K562 (cell line): ENCODE results near the gene TBXAS1. TPM values are rescaled to one million over a fixed set of nuclear protein-coding genes. Genes with fewer than 3 reads are reported as not detected.

Experiments used
- ATAC-seq: fragments of 200-7000 bp; cut with Tn5 transposase; 3 replicates; pipeline ENCODE4 v1.9.1; 2020; ENCODE audit warnings: moderate library complexity
- BruUV-seq: library from RNA; stranded (reverse); fragments of 400-500 nt; replicated peaks from 2 replicates; lab custom pipeline; 2021; lab: Mats Ljungman, UMichigan
- CTCF ChIA-PET: fragments of 300-600 bp; formaldehyde crosslinking; extraction: SDS; loops from one replicate; lab custom pipeline; 2021; ENCODE audit warnings: low intra/inter-chr PET ratio; lab: Yijun Ruan, JAX
- POLR2A ChIA-PET: fragments of 300-600, 350-650 bp; sonication (Branson Sonifier 250); formaldehyde crosslinking; extraction: SDS; loops from one replicate; lab custom pipeline; 2021; ENCODE audit warnings: antibody characterized with exemption, inconsistent platforms; lab: Yijun Ruan, JAX
- DNase-seq, 4 experiments: peaks; one replicate each; pipeline versions ENCODE4 v3.0.0 to v3.0.0-alpha.2; 2011 to 2018; ENCODE audit warnings: low spot score in 3 of 4, mixed read lengths in 3 of 4; ENCODE audit errors: extremely low read depth in 1 of 4
- FAIRE-seq: peaks from 2 replicates; lab custom pipeline; 2011; peaks lifted over from hg19 to GRCh38; lab: Jason Lieb, UNC
- H2AFZ ChIP-seq: 2 replicates; pipeline ENCODE4 v1.6.0; 2011; ENCODE audit warnings: low read depth, low read length, control low read depth, inconsistent platforms
- H3K27ac ChIP-seq: fragments of 200-600 bp; 3 replicates; pipeline ENCODE4 v1.8.0; 2011; ENCODE audit warnings: low read depth, mild to moderate bottlenecking, control low read depth, inconsistent platforms, low read length, moderate library complexity, mixed read lengths; ENCODE audit errors: extremely low read depth
- H3K27me3 ChIP-seq, 2 experiments: fragments of 300-600 bp in 1 of 2; 2 replicates in 1 of 2; 3 replicates in 1 of 2; pipeline versions ENCODE4 v1.6.0 to v1.8.0; 2011; ENCODE audit warnings: inconsistent platforms in 2 of 2, low read length in 2 of 2, mild to moderate bottlenecking in 1 of 2, mixed read lengths in 1 of 2, moderate library complexity in 1 of 2; ENCODE audit not compliant: control insufficient read depth in 2 of 2, insufficient read depth in 2 of 2
- H3K36me3 ChIP-seq: fragments of 300-600 bp; 3 replicates; pipeline ENCODE4 v1.8.0; 2011; ENCODE audit warnings: mild to moderate bottlenecking, low read length, inconsistent platforms; ENCODE audit not compliant: control insufficient read depth, insufficient read depth
- H3K4me1 ChIP-seq, 2 experiments: fragments of 200-600 bp in 1 of 2; replicated peaks in 1 of 2; 2 replicates in 1 of 2; 3 replicates in 1 of 2; pipeline versions ENCODE4 v1.5.1 to v1.8.0; 2011; ENCODE audit warnings: inconsistent platforms in 2 of 2, low read length in 2 of 2, mild to moderate bottlenecking in 1 of 2, mixed read lengths in 1 of 2, moderate library complexity in 1 of 2; ENCODE audit not compliant: control insufficient read depth in 2 of 2, insufficient read depth in 2 of 2
- H3K4me2 ChIP-seq: 2 replicates; pipeline ENCODE4 v1.6.1; 2011; ENCODE audit warnings: low read length, control low read depth, inconsistent platforms, mixed read lengths; ENCODE audit not compliant: insufficient read depth
- H3K4me3 ChIP-seq: fragments of 200-600 bp; sonication (generic), shearing (Covaris generic); 2 replicates; pipeline ENCODE4 v1.5.1; 2016; ENCODE audit warnings: control low read depth, inconsistent platforms
- H3K79me2 ChIP-seq: fragments of 200-600 bp; 3 replicates; pipeline ENCODE4 v1.8.0; 2011; ENCODE audit warnings: low read length, inconsistent platforms; ENCODE audit not compliant: control insufficient read depth, insufficient read depth
- H3K9ac ChIP-seq, 2 experiments: 2 replicates each; pipeline versions ENCODE4 v1.6.0 to v1.6.1; 2011; ENCODE audit warnings: low read depth in 2 of 2, low read length in 2 of 2, control low read depth in 1 of 2, inconsistent platforms in 1 of 2, mild to moderate bottlenecking in 1 of 2, mixed read lengths in 1 of 2; ENCODE audit not compliant: insufficient read depth in 1 of 2
- H3K9me1 ChIP-seq: one replicate; pipeline ENCODE4 v1.6.0; 2011; ENCODE audit warnings: inconsistent platforms, mild to moderate bottlenecking, low read length, moderate library complexity; ENCODE audit not compliant: control insufficient read depth, insufficient read depth
- H3K9me3 ChIP-seq: replicated peaks from 2 replicates; pipeline ENCODE4 v1.5.1; 2011; ENCODE audit warnings: low read depth, low read length, inconsistent platforms; ENCODE audit not compliant: control insufficient read depth, insufficient read depth
- H4K20me1 ChIP-seq: replicated peaks from 2 replicates; pipeline ENCODE4 v1.6.1; 2011; ENCODE audit warnings: low read length, inconsistent platforms, mixed read lengths; ENCODE audit not compliant: control insufficient read depth, insufficient read depth
- CEBPZ ChIP-seq: fragments of 150-350 bp; IDR thresholded peaks from 2 replicates; pipeline ENCODE4 v1.6.1; 2014; ENCODE audit warnings: low read depth, mild to moderate bottlenecking, low read length, borderline replicate concordance
- ELK1 ChIP-seq: sonication (generic); formaldehyde crosslinking; IDR thresholded peaks from 2 replicates; pipeline ENCODE4 v1.8.1; 2022; ENCODE audit warnings: missing genetic modification reagents
- KDM5B ChIP-seq: fragments of 200-600 bp; sonication (generic); IDR thresholded peaks from 2 replicates; pipeline ENCODE4 v1.6.1; 2012; ENCODE audit warnings: low read depth, mild to moderate bottlenecking, moderate library complexity, low read length, control low read depth, inconsistent platforms; ENCODE audit not compliant: insufficient replicate concordance
- MED1 ChIP-seq: sonication (generic); formaldehyde crosslinking; IDR thresholded peaks from 2 replicates; pipeline ENCODE4 v1.8.1; 2023; ENCODE audit warnings: missing genetic modification reagents, borderline replicate concordance
- SMARCB1 ChIP-seq: IDR thresholded peaks from 2 replicates; pipeline ENCODE4 v1.6.1; 2011; ENCODE audit warnings: improper control_type of control experiment, low read depth; ENCODE audit not compliant: insufficient read length
- YY1 ChIP-seq, 3 experiments: IDR thresholded peaks; 2 replicates each; pipeline ENCODE4 v1.6.1; 2011; ENCODE audit warnings: low read length in 2 of 3, mild to moderate bottlenecking in 2 of 3, moderate library complexity in 2 of 3, borderline replicate concordance in 1 of 3, control low read depth in 1 of 3, low read depth in 1 of 3; ENCODE audit not compliant: insufficient read depth in 3 of 3, insufficient replicate concordance in 2 of 3, control insufficient read depth in 1 of 3, insufficient read length in 1 of 3; ENCODE audit errors: extremely low read depth in 1 of 3
- ZNF354B ChIP-seq: fragments of 250-450 bp; sonication (Bioruptor Pico); IDR thresholded peaks from 2 replicates; pipeline ENCODE4 v1.4.0; 2020
- WGBS: fragments of 100-300 bp; shearing (Covaris generic); methylation state at CpG from one replicate; pipeline ENCODE4 v1.1.6; 2016; ENCODE audit warnings: low coverage, mixed read lengths; ENCODE audit not compliant: insufficient coverage; ENCODE audit errors: missing lambda C conversion rate; 5-methylcytosine and 5-hydroxymethylcytosine counted together
- in situ Hi-C: fragments of 300-500 bp; cut with MboI; formaldehyde crosslinking; loops from 4 replicates; pipeline ENCODE4 v1.15.0; 2018; ENCODE audit warnings: inconsistent platforms, mixed read lengths
- intact Hi-C: fragments of 100-400 bp; cut with micrococcal nuclease; formaldehyde crosslinking; loops from 2 replicates; pipeline ENCODE4 v1.14.2; 2022
- polyA plus RNA-seq, 8 experiments: library from polyadenylated mRNA; depleted of rRNA in 4 of 8; stranded (reverse) in 5 of 8; unstranded in 3 of 8; fragments of >200 nt; fragmentation: Nextera tagmentation in 2 of 8; fragmentation: Illumina TruSeq in 1 of 8; extraction: Ambion mirVana in 2 of 8; extraction: Trizol in 1 of 8; gene quantifications; 2 replicates each; pipeline versions ENCODE4 v1.2.1 to v1.2.3, GENCODE V29; 2011 to 2014; ENCODE audit warnings: inconsistent platforms in 1 of 8, missing spikeins in 1 of 8
- total RNA-seq, 7 experiments: library from RNA; depleted of rRNA in 6 of 7; stranded (reverse); fragments of >200 nt in 6 of 7; fragmentation: Illumina TruSeq in 2 of 7; extraction: Trizol in 2 of 7; gene quantifications; 2 replicates each; pipeline versions ENCODE4 v1.2.1 to v1.2.3, GENCODE V29; 2011 to 2021; ENCODE audit warnings: low replicate concordance in 1 of 7

TBXAS1 gene
- total and polyA plus RNA-seq, 9 of the 15 experiments (the other 6 are each of a cell fraction or from before 2014, with no cell fraction given) = 1.1 to 8.3 (median 1.9) TPM

- Histone ChIP-seq H3K27ac (no peak overlapping the region), H3K36me3 (no peaks in the 10 kb centered on the region), H3K4me2 (no peak overlapping the region), H4K20me1 (no peaks in the 10 kb centered on the region), H2AFZ (no peak overlapping the region), H3K27me3 (no peaks in the 10 kb centered on the region), H3K4me3 (no peak overlapping the region), H3K9me1 (no peaks in the 10 kb centered on the region), H3K4me1 (peaks cover 0 to 4% of the 10 kb centered on the region in 2 experiments; a peak in 4 of 5 replicates), H3K79me2 (no peaks in the 10 kb centered on the region), H3K9me3 (no peaks in the 10 kb centered on the region), H3K9ac (no peak overlapping the region)
- ChIA-PET CTCF (no interaction called here), POLR2A (no interaction called here)
- in situ Hi-C loops (no loop called here), intact Hi-C loops (no loop called here)
- BruUV-seq = no TSS peak
- FAIRE-seq (no peak), ATAC-seq (no peak), DNase-seq (no peak)
- no peak for TF ChIP-seq CEBPZ
- no peak for TF ChIP-seq ELK1 (CRISPR knock-in tag)
- TF ChIP-seq YY1 (IDR thresholded peaks at IDR 0.05; ENCODE audit: borderline replicate concordance in 1 of 3, control insufficient read depth in 1 of 3, extremely low read depth in 1 of 3, insufficient read depth in 3 of 3, insufficient read length in 1 of 3, insufficient replicate concordance in 2 of 3, low read depth in 1 of 3, low read length in 2 of 3) = no peak
- TF ChIP-seq ZNF354B (CRISPR knock-in tag) = no peak
- TF ChIP-seq MED1 (CRISPR knock-in tag) = no peak
- no peak for TF ChIP-seq SMARCB1
- no peak for TF ChIP-seq KDM5B
- 16% methylated on average over 2 of the region's 2 CpGs for WGBS
Measured at GRCh38 chr7:139871820-139872219, 42.8 kb downstream of the TBXAS1 start.
